ENCODE results near the gene GAREM2. TPM values are rescaled to one million over a fixed set of nuclear protein-coding genes. Genes with fewer than 3 reads are reported as not detected.

Gene GAREM2
- polyA plus RNA-seq, 12 donors: 2.7 to 17.1 (median 5.3) TPM; not detected in 1

DNA sequence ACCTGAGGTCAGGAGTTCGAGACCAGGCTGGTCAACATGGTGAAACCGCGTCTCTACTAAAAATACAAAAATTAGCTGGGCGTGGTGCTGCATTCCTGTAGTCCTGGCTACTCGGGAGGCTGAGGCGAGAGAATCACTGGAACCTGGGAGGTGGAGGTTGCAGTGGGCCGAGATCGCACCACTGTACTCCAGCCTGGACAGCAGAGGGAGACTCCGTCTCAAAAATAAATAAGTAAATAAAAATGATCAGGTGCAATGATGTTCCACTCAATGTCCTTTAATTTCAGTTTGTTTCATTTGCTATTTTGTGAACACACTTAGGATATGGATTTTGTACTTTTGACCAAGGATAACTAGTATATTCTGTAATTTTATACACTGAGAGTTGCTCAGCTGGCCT is 62.2 kb downstream of the GAREM2 start:
- DNase-seq: no peak

- no peak for DNase-seq
These were observed 65.0 kb downstream of the GAREM2 start for GRCh38 chr2:26237868-26238267.

- DNase-seq: peak; percentile 36
These were observed 65.5 kb downstream of the GAREM2 start for GRCh38 chr2:26238311-26238958.

Other genes starting within 250 kb of the GAREM2 start
- 10 to 100 TPM in 1 of 12 donors, 1 to 10 TPM in 10, not detected in 1; 3.7 to 15.6 (median 6.5) TPM for gene KIF3C, start 190.6 kb upstream of the GAREM2 start, polyA plus RNA-seq (ENCODE audit: insufficient read length in 12 of 12)
- 100 to 1,000 TPM in 11 of 12 donors, not detected in 1; 104 to 161 (median 117) TPM for gene RAB10, start 139.0 kb upstream of the GAREM2 start, polyA plus RNA-seq (ENCODE audit: insufficient read length in 12 of 12)
- 100 to 1,000 TPM in 11 of 12 donors, not detected in 1; 125 to 224 (median 212) TPM for gene HADHA, start 71.5 kb downstream of the GAREM2 start, polyA plus RNA-seq (ENCODE audit: insufficient read length in 12 of 12)
- gene HADHB, start 71.9 kb downstream of the GAREM2 start, polyA plus RNA-seq (ENCODE audit: insufficient read length in 12 of 12): 100 to 1,000 TPM in 7 of 12 donors, 10 to 100 TPM in 4, not detected in 1; 64.4 to 139 (median 109) TPM
- gene SELENOI, start 173.1 kb downstream of the GAREM2 start, polyA plus RNA-seq (ENCODE audit: insufficient read length in 12 of 12): 10 to 100 TPM in 9 of 12 donors, 1 to 10 TPM in 2, not detected in 1; 9.8 to 14.6 (median 11.7) TPM
- under 1 TPM in 10 of 12 donors, not detected in 2; 0.15 to 0.82 (median 0.26) TPM for gene ADGRF3, start 173.7 kb downstream of the GAREM2 start, polyA plus RNA-seq (ENCODE audit: insufficient read length in 12 of 12)
- gene DRC1, start 228.8 kb downstream of the GAREM2 start, polyA plus RNA-seq (ENCODE audit: insufficient read length in 12 of 12): under 1 TPM in 8 of 12 donors, not detected in 4; 0.11 to 0.74 (median 0.24) TPM

Measured in muscle of arm (tissue), 12 donors.